ENCODE data around the gene HCN2. TPM values are rescaled to one million over a fixed set of nuclear protein-coding genes. Genes with fewer than 3 reads are reported as not detected.

HCN2 gene
- total and polyA plus RNA-seq, 9 of the 15 experiments (the other 6 are each of a cell fraction or from before 2014, with no cell fraction given) = 0.29 to 4.2 (median 0.82) TPM; not detected in 2

GRCh38 chr19:620166-620862, 30.6 kb downstream of the HCN2 start:
- ATAC-seq = no peak
- peak in 1 of 4 experiments; percentile 29 for DNase-seq (ENCODE audit: extremely low read depth in 1 of 4, low spot score in 3 of 4)
- FAIRE-seq = no peak
- 96% methylated on average over 24 of the region's 51 CpGs for WGBS (ENCODE audit: insufficient coverage, low coverage, missing lambda C conversion rate)
- no peak overlapping the region for H3K4me2 ChIP-seq (ENCODE audit: insufficient read depth, low read length)
- H3K9ac ChIP-seq (ENCODE audit: insufficient read depth in 1 of 2, low read depth in 2 of 2, low read length in 2 of 2) = no peak overlapping the region
- H3K4me1 ChIP-seq (replicated peaks in 1 of 2; ENCODE audit: control insufficient read depth in 2 of 2, insufficient read depth in 2 of 2, low read length in 2 of 2) = peaks cover 0 to 14% of the 10 kb centered on the region in 2 experiments; a peak in 1 of 5 replicates
- intact Hi-C loops (cut with micrococcal nuclease) (no loop called here), in situ Hi-C loops (cut with MboI) (no loop called here)
- BruUV-seq (replicated peaks) = no TSS peak
- POLR2A ChIA-PET = interaction anchor here (0.9 kb wide), 1 partner anchor 8 kb away, joined by 3 read pairs; no protein-coding TSS in a partner anchor
- CTCF ChIA-PET (ENCODE audit: low intra/inter-chr PET ratio) = no interaction called here
- no peaks in the 10 kb centered on the region for H3K9me1 ChIP-seq (ENCODE audit: control insufficient read depth, insufficient read depth, low read length)
- no peaks in the 10 kb centered on the region; the same call in 1 of the 2 replicates for H3K9me3 ChIP-seq (replicated peaks; ENCODE audit: control insufficient read depth, insufficient read depth, low read depth, low read length)
- peaks cover 81% of the 10 kb centered on the region; the same call in 2 of the 3 replicates for H3K36me3 ChIP-seq (ENCODE audit: control insufficient read depth, insufficient read depth, low read length)
- no peak for TF ChIP-seq RERE (CRISPR knock-in tag; IDR thresholded peaks at IDR 0.05; ENCODE audit: borderline replicate concordance)
- no peak for TF ChIP-seq HDAC8 (tag; IDR thresholded peaks at IDR 0.05)
- TF ChIP-seq HSF4 (CRISPR knock-in tag; IDR thresholded peaks at IDR 0.05; ENCODE audit: borderline replicate concordance) = no peak
- no peak for TF ChIP-seq ZNF324 (CRISPR knock-in tag; IDR thresholded peaks at IDR 0.05)
- TF ChIP-seq ZNF561 (CRISPR knock-in tag; conservative IDR thresholded peaks at IDR 0.05) = no peak
- TF ChIP-seq CHAMP1 (IDR thresholded peaks at IDR 0.05) = no peak
- TF ChIP-seq POLR2G (IDR thresholded peaks at IDR 0.05; ENCODE audit: low read depth, low read length) = peak; percentile 54
- no peak for TF ChIP-seq ELF4 (CRISPR knock-in tag; IDR thresholded peaks at IDR 0.05)
- TF ChIP-seq RBFOX2 (IDR thresholded peaks at IDR 0.05; ENCODE audit: low read depth, low read length) = peak; percentile 44; the same call in 1 of the 2 replicates
- TF ChIP-seq FOSL1 (tag; conservative IDR thresholded peaks at IDR 0.05) = no peak
- H3K27me3 ChIP-seq (ENCODE audit: control insufficient read depth in 2 of 2, insufficient read depth in 2 of 2, low read length in 2 of 2) = no peaks in the 10 kb centered on the region
- H3K79me2 ChIP-seq (ENCODE audit: control insufficient read depth, insufficient read depth, low read length) = no peaks in the 10 kb centered on the region
- H4K20me1 ChIP-seq (replicated peaks; ENCODE audit: control insufficient read depth, insufficient read depth, low read length) = no peaks in the 10 kb centered on the region
- H2AFZ ChIP-seq (ENCODE audit: low read depth, low read length) = no peak overlapping the region
- H3K27ac ChIP-seq (ENCODE audit: extremely low read depth, low read depth, low read length) = no peak overlapping the region
- H3K4me3 ChIP-seq = no peak overlapping the region
